ENCODE data around the gene SLC2A4. TPM values are rescaled to one million over a fixed set of nuclear protein-coding genes. Genes with fewer than 3 reads are reported as not detected.
A peak's percentile ranks its signal among the peaks of the same experiment; 100 is the strongest.

The SLC2A4 gene
- total RNA-seq, 1 donor from 2014 or later = 0.31 TPM

GRCh38 chr17:7315570-7316235 is 34.2 kb downstream of the SLC2A4 start:
- Mint-ChIP-seq H3K4me3 (peak overlapping the region; percentile 90), H3K36me3 (ENCODE audit: low read depth) (peaks cover 50% of the 10 kb centered on the region), H3K27ac (peak overlapping the region; percentile 88), H3K9me3 (no peaks in the 10 kb centered on the region), H3K27me3 (ENCODE audit: insufficient read depth) (no peaks in the 10 kb centered on the region), H3K4me1 (ENCODE audit: low read depth) (peaks cover 34% of the 10 kb centered on the region)
- no peak for DNase-seq (ENCODE audit: low spot score)
- intact Hi-C loops (cut with micrococcal nuclease) = loop anchor here (1.0 kb wide), 2 partner anchors 8 to 14 kb away; partner anchors contain the start of genes EIF5A and NEURL4

GRCh38 chr17:7317161-7317803 is 35.8 kb downstream of the SLC2A4 start:
- intact Hi-C loops (cut with micrococcal nuclease) = no loop called here
- Mint-ChIP-seq H3K4me3 (peak overlapping the region; percentile 73), H3K27ac (peak overlapping the region; percentile 44), H3K9me3 (no peaks in the 10 kb centered on the region), H3K36me3 (ENCODE audit: low read depth) (peaks cover 51% of the 10 kb centered on the region), H3K4me1 (ENCODE audit: low read depth) (peaks cover 28% of the 10 kb centered on the region), H3K27me3 (ENCODE audit: insufficient read depth) (no peaks in the 10 kb centered on the region)
- no peak for DNase-seq (ENCODE audit: low spot score)

GRCh38 chr17:7318121-7318860 is 36.8 kb downstream of the SLC2A4 start:
- Mint-ChIP-seq H3K9me3 (no peaks in the 10 kb centered on the region), H3K36me3 (ENCODE audit: low read depth) (peaks cover 43% of the 10 kb centered on the region), H3K4me3 (no peak overlapping the region), H3K27me3 (ENCODE audit: insufficient read depth) (no peaks in the 10 kb centered on the region), H3K27ac (peak overlapping the region; percentile 55), H3K4me1 (ENCODE audit: low read depth) (peaks cover 19% of the 10 kb centered on the region)
- intact Hi-C loops (cut with micrococcal nuclease) = no loop called here
- DNase-seq (ENCODE audit: low spot score) = no peak

- Mint-ChIP-seq H3K4me3 (no peak overlapping the region), H3K27me3 (ENCODE audit: insufficient read depth) (no peaks in the 10 kb centered on the region), H3K27ac (no peak overlapping the region), H3K9me3 (no peaks in the 10 kb centered on the region), H3K4me1 (ENCODE audit: low read depth) (peaks cover 1% of the 10 kb centered on the region), H3K36me3 (ENCODE audit: low read depth) (peaks cover 31% of the 10 kb centered on the region)
- intact Hi-C loops (cut with micrococcal nuclease) = no loop called here
- no peak for DNase-seq (ENCODE audit: low spot score)
Measured at GRCh38 chr17:7321466-7321865, 39.9 kb downstream of the SLC2A4 start.

- Mint-ChIP-seq H3K4me3 (no peak overlapping the region), H3K4me1 (ENCODE audit: low read depth) (peaks cover 2% of the 10 kb centered on the region), H3K9me3 (no peaks in the 10 kb centered on the region), H3K27me3 (ENCODE audit: insufficient read depth) (no peaks in the 10 kb centered on the region), H3K36me3 (ENCODE audit: low read depth) (peaks cover 27% of the 10 kb centered on the region), H3K27ac (no peak overlapping the region)
- DNase-seq (ENCODE audit: low spot score) = no peak
- intact Hi-C loops (cut with micrococcal nuclease) = no loop called here
Measured at GRCh38 chr17:7322520-7323194, 41.1 kb downstream of the SLC2A4 start.

GRCh38 chr17:7323731-7324437 is 42.4 kb downstream of the SLC2A4 start:
- Mint-ChIP-seq H3K27me3 (ENCODE audit: insufficient read depth) (no peaks in the 10 kb centered on the region), H3K4me1 (ENCODE audit: low read depth) (peaks cover 14% of the 10 kb centered on the region), H3K36me3 (ENCODE audit: low read depth) (peaks cover 21% of the 10 kb centered on the region), H3K4me3 (no peak overlapping the region), H3K27ac (no peak overlapping the region), H3K9me3 (no peaks in the 10 kb centered on the region)
- DNase-seq (ENCODE audit: low spot score) = peak; percentile 62
- intact Hi-C loops (cut with micrococcal nuclease) = loop anchor here (1.0 kb wide), 1 partner anchor 21 kb away; no protein-coding TSS in a partner anchor

DNA sequence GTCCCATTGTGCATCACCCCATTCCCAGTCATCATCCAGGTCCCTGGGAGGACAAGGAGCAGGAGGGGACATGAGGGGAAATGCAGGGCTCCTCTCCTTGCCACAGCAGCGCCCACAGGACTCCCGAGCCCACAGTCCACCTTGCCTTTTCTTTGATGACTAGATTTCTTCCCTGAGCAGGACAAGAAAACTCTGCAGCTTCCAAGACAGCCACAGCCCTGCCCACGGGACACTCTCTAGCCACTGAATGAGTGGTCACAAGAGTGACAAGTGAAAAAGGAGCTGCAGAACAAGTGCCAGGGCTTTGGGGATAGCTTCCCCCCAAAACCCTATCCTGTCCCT is 42.9 kb downstream of the SLC2A4 start:
- Mint-ChIP-seq H3K27ac (no peak overlapping the region), H3K36me3 (ENCODE audit: low read depth) (peaks cover 19% of the 10 kb centered on the region), H3K9me3 (no peaks in the 10 kb centered on the region), H3K4me3 (no peak overlapping the region), H3K4me1 (ENCODE audit: low read depth) (peaks cover 14% of the 10 kb centered on the region), H3K27me3 (ENCODE audit: insufficient read depth) (no peaks in the 10 kb centered on the region)
- intact Hi-C loops (cut with micrococcal nuclease) = loop anchor here (1.0 kb wide), 1 partner anchor 21 kb away; no protein-coding TSS in a partner anchor
- DNase-seq (ENCODE audit: low spot score) = no peak

GRCh38 chr17:7325031-7325528 is 43.6 kb downstream of the SLC2A4 start:
- Mint-ChIP-seq H3K4me3 (peak overlapping the region; percentile 33), H3K9me3 (no peaks in the 10 kb centered on the region), H3K27me3 (ENCODE audit: insufficient read depth) (no peaks in the 10 kb centered on the region), H3K4me1 (ENCODE audit: low read depth) (peaks cover 20% of the 10 kb centered on the region), H3K36me3 (ENCODE audit: low read depth) (peaks cover 19% of the 10 kb centered on the region), H3K27ac (no peak overlapping the region)
- DNase-seq (ENCODE audit: low spot score) = no peak
- intact Hi-C loops (cut with micrococcal nuclease) = no loop called here

- Mint-ChIP-seq H3K4me1 (ENCODE audit: low read depth) (peaks cover 28% of the 10 kb centered on the region), H3K36me3 (ENCODE audit: low read depth) (peaks cover 15% of the 10 kb centered on the region), H3K27ac (no peak overlapping the region), H3K9me3 (no peaks in the 10 kb centered on the region), H3K27me3 (ENCODE audit: insufficient read depth) (no peaks in the 10 kb centered on the region), H3K4me3 (peak overlapping the region; percentile 15)
- intact Hi-C loops (cut with micrococcal nuclease) = no loop called here
- no peak for DNase-seq (ENCODE audit: low spot score)
Measured at GRCh38 chr17:7326186-7326585, 44.7 kb downstream of the SLC2A4 start.

- Mint-ChIP-seq H3K9me3 (no peaks in the 10 kb centered on the region), H3K27me3 (ENCODE audit: insufficient read depth) (no peaks in the 10 kb centered on the region), H3K4me3 (no peak overlapping the region), H3K36me3 (ENCODE audit: low read depth) (peaks cover 7% of the 10 kb centered on the region), H3K4me1 (ENCODE audit: low read depth) (peaks cover 29% of the 10 kb centered on the region), H3K27ac (no peak overlapping the region)
- intact Hi-C loops (cut with micrococcal nuclease) = no loop called here
- DNase-seq (ENCODE audit: low spot score) = no peak
Measured at GRCh38 chr17:7327056-7327455, 45.5 kb downstream of the SLC2A4 start.

DNA sequence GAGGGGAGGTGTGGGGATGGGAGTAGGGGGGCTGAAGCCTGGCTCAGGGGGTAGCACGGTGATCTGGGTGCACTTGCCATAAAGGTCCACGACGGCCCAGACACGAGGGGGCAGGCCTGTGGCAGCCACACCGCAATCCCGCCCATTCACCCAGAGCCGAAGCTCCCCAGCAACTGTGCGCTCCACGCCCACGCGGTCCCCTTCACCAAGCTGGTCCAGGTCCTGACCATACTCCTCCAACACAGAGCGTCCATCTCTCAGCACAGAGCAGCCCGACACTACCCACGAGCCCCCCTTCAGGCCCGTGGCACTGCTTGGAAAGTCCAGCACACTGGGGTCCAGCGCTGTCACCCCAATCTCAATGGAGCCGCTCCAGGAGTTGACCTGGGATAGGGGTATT is 46.0 kb downstream of the SLC2A4 start:
- Mint-ChIP-seq H3K36me3 (ENCODE audit: low read depth) (peaks cover 3% of the 10 kb centered on the region), H3K27ac (no peak overlapping the region), H3K4me1 (ENCODE audit: low read depth) (peaks cover 33% of the 10 kb centered on the region), H3K4me3 (peak overlapping the region; percentile 57), H3K9me3 (no peaks in the 10 kb centered on the region), H3K27me3 (ENCODE audit: insufficient read depth) (no peaks in the 10 kb centered on the region)
- no peak for DNase-seq (ENCODE audit: low spot score)
- intact Hi-C loops (cut with micrococcal nuclease) = no loop called here

- Mint-ChIP-seq H3K27ac (peak overlapping the region; percentile 62), H3K36me3 (ENCODE audit: low read depth) (peaks cover 3% of the 10 kb centered on the region), H3K9me3 (no peaks in the 10 kb centered on the region), H3K4me1 (ENCODE audit: low read depth) (peaks cover 38% of the 10 kb centered on the region), H3K4me3 (peak overlapping the region; percentile 97), H3K27me3 (ENCODE audit: insufficient read depth) (no peaks in the 10 kb centered on the region)
- DNase-seq (ENCODE audit: low spot score) = no peak
- intact Hi-C loops (cut with micrococcal nuclease) = loop anchor here (2.0 kb wide), 1 partner anchor 67 kb away; the partner anchor contains the start of gene PLSCR3
Measured at GRCh38 chr17:7328009-7328408, 46.5 kb downstream of the SLC2A4 start.
